Stimulated activated CD4-positive, alpha-beta T cell treated with anti-CD3 and anti-CD28 coated beads, Interleukin-4, amount 100 ng/mL, for 1 hour (primary cell): Measurements from ENCODE around the gene UNC13B.

Source experiments
- DNase-seq: peaks from one replicate; pipeline ENCODE4 v3.0.0-alpha.2; 2020

UNC13B gene

DNA sequence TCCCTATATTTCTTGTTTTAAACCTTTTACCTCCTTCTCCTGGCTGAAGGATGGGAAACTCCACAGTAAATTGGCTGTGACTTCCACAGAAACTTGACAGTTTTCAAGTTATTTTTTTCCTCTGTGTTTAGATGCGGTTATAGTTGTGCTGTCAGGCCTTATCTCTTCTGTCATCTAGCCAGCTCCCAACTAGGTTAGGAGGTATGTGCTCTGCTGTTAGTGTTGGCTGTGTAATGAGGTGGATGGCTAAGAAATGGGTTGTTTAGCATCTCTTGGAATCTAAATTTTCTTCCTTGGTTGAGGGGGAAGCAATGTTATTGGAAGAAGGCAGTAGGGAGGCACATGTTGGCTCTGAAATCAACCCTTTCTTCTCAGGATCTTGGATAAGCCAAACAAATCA, 178.2 kb downstream of the UNC13B start:
- DNase-seq, result no peak

DNA sequence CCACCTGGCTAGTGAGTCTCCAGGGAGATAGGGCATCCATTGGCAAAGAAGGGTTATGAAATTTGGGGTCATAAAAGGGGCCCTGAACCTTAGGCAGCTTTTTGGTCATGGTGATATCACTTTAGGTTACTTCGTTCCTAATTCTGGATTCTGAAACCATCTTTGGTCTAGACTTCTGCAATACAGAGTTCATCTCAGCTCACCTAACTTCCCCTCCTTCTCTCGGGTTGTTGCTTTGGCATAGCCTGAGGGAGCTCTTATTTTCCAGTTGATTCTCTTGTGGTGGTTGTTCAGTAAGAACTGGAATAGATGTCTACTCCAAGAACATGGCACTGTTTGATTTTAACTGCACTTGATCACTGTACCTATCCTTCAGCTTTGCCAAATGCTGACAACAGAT, 179.2 kb downstream of the UNC13B start:
- DNase-seq, result no peak

GRCh38 chr9:35341585-35341984, 179.8 kb downstream of the UNC13B start:
- DNase-seq, result no peak

DNA sequence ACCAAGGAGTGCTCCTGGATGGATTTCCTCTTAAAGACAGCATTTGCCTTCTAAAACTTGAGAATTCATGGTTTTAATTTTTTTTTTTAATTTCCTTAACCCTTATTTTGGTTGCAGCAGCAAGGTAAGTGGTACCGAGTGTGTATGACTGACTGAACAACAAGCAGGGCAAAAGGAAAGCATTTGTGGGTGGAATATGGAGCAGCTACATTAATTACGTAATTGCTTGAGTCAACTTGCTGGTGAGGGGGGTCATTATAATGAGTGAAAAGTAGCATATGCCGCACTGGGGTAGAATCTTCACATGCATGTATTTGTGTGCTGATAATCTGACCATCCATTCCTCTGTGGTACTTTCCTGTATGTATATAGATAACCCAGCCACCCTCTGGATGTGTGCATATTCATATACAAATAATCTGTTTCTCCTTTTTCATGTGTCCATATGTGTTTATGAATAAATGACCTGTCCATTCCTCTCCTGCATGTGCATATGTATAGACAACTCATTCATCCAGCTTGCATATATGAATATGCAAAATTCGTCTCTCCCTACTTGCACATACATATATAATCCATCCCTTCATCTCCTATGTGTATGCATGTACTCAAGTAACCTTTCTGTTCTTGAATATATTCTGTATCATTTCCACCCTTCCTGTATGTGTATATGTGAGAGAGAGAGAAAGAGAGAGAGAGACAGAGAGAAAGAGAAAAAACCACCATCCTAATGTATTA, 180.6 kb downstream of the UNC13B start:
- no peak for DNase-seq

DNA sequence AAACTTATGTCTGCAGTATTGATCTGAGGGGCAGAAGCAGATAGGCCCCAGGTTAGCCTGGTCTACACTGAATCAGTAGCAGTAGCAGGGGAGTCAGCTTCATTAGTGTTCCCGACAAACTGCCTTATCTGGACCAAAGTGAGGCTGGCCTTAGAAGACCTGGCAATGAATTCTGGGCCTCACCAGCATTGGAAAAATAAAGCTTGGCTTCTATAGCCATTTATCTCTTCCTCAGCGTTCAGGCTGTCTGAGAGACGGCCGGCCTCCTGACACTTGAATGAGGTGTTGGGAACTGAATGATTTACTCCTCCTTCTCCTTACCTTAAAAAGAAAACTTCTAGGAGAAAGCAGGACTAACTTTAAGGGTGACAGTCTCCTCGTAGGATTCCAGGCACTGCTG, 186.3 kb downstream of the UNC13B start:
- no peak for DNase-seq

DNA sequence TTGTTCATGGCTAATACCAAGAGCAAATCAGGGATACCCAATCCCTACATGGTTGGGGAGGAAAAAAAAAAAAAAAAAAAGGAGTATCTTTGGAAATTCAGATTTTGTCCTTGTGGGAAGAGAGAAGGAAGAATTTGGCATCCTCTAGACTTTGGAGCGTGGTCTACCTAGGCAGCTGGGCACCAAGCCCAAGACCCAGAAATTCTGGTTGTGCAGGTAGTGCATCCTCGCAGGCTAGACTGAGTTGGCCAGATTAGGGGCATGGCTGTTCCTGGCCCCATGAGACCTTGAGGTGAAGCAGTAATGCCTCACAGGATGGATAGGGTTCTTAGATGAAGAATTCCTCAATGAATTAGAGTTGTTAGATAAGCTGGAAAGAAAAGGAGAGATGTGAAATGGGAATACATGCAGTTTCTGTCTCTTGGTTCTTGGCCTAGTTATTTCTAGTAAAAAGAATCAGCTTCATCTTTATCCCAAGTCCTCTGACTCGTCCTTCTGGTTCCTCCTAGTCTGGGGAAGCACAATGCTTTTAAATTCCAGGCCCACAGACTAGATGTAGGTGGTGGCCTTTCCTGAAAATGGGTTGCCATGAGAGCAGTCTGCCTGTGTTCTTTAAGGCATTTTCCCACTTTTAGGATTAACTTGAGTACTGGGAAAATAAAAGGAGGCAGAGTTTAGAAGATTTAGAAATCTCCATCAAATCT, 187.6 kb downstream of the UNC13B start:
- no peak for DNase-seq

DNA sequence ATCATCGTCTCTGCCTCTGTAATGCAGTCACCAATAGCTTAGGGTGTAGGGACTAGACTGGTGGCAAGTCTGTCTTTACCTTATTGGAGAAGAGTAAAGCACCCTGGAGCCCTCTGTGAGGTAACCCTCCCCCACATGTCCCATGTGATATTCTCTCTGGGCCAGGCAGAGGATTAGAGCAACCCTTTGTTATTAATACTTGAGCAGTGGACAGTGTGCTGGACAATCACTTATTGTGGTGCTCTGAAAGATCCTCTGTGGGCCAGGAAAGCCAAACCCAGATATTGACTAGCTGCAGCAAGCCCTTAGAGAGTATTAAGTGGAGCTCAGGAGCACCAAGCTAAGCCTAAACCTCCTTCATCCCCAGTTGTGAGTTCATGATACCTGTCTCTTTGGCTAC, 188.4 kb downstream of the UNC13B start:
- no peak for DNase-seq

- DNase-seq, result no peak
Observed at GRCh38 chr9:35350827-35351549, 189.2 kb downstream of the UNC13B start.

- no peak for DNase-seq
Observed at GRCh38 chr9:35353731-35354365, 192.0 kb downstream of the UNC13B start.

GRCh38 chr9:35355939-35356338, 194.1 kb downstream of the UNC13B start:
- DNase-seq, result no peak

- no peak for DNase-seq
Observed at GRCh38 chr9:35357116-35357515, 195.3 kb downstream of the UNC13B start.

DNA sequence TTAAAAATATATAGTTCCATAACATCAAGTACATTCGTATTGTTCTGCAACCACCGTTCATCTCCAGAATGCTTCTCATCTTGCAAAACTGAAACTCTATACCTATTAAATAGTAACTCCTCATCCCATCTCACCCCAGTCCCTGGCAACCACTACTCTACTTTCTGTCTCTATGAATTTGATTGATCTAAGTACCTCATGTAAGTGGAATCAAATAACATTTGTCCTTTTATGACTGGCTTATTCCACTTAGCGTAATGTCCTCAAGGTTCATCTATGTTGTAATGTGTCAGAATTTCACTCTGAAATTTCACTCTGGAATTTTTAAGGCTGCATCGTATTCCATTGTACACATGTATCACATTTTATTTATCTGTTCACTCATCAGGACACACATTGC, 196.0 kb downstream of the UNC13B start:
- no peak for DNase-seq

DNA sequence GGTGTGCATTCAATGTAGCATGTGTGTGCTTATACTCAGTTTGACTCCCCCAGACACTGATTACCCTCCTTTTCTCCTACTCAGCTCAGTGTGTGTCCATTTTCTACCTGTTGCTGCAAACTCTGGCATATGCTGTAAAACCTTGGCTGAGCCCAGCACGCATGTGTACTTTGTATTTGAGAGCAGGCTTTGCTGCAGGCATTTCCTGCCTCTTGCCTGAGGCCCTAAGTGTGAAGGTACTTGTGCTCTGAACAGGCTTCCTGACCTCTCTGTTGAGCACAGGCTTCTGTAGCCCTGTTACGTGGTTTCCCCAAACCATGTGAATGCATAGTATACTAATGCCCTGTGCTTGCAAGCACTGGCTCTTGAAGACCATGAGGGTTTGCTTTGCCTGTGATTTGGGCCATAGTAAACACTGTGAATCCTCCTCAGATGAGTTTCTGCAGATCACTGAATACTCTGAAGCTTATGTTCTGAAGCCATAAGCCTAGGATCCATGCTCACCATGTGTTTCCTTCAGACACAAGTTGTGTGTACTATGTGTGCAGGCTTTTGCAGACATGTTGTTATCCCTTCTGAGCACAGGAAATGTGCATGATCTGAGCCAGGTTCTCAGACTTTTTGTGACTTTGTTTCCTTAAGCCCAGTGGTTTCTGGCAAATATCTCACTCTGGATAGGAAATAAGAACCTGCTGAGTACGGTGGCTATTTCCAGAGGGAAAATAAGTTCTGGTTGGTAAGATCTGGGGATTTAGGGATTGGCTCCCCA, 203.2 kb downstream of the UNC13B start:
- DNase-seq, result no peak

GRCh38 chr9:35366627-35367026, 204.8 kb downstream of the UNC13B start:
- DNase-seq, result no peak

DNA sequence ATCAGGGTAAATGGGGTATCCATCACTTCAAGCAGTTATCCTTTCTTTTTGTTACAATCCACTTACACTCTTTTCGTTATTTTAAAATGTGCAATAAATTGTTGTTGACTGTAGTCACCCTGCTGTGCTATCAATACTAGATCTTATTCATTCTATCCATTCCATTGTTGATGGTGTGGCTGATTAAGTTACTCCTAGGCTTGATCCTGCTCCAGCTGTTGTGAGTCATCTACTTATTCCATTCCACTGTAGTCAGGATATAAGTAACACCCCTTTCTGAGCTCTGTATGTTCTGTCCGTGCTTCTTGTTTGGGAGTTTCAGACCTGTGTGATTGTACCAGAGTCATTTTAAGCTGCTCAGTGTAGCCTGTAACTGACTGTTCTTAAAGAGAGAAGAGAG, 205.6 kb downstream of the UNC13B start:
- no peak for DNase-seq

GRCh38 chr9:35370241-35370640, 208.4 kb downstream of the UNC13B start:
- no peak for DNase-seq

GRCh38 chr9:35374436-35374835, 212.6 kb downstream of the UNC13B start:
- no peak for DNase-seq

DNA sequence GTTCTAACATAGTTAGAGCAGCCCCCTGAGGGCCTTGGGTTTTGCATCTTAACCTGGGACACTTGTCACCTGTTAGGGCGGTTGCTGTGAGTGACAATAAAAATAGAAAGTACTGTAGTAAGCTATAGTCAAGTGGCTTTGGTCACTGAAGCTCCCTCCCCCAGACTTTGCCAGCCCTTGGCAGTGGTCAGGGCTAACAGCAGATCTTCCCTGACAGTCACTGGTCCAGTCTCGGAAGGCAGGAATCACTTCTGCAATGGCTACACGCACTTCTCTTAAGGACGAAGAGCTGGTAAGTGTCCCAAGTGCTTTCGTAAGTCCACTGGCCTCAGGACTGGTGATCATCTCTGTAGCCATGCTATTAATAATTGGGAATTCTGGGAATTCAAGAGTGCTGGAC, 213.1 kb downstream of the UNC13B start:
- no peak for DNase-seq

- no peak for DNase-seq
Observed at GRCh38 chr9:35380039-35380438, 218.2 kb downstream of the UNC13B start.

DNA sequence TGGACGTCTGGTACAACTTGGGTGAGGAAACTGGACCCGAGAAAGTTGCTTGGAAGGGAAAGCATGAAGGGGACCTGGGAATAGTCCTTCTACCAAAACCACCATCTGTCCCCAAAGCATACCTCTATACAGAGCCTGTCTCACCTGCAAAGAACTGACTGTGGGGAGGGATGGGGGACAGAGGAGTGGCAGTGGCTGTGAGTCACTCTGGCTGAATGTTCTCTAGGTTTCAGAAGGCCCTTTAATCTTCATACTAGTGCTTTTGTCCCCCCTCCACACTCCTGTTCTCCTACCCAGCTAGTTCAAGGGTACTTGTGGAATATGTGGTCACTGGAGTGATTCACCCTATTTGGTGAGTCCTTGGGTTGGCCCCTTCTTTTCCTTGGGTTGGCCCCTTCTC, 218.8 kb downstream of the UNC13B start:
- no peak for DNase-seq

GRCh38 chr9:35385042-35385441, 223.2 kb downstream of the UNC13B start:
- DNase-seq, result no peak

- no peak for DNase-seq
Observed at GRCh38 chr9:35395076-35395705, 233.4 kb downstream of the UNC13B start.
